Mucosa of gallbladder (tissue), 1 donor: ENCODE results near the gene BEST1. TPM values are rescaled to one million over a fixed set of nuclear protein-coding genes. Genes with fewer than 3 reads are reported as not detected.

Experiments
- DNase-seq: peaks from one replicate; pipeline ENCODE4 v3.0.0-alpha.2; 2020; ENCODE audit warnings: low spot score
- total RNA-seq: library from RNA; stranded (reverse); gene quantifications from one replicate; pipeline ENCODE4 v1.2.1, GENCODE V29; 2021
- donor health status: DM: no; HTN: no; CAD: no.

BEST1 gene
- total RNA-seq: 2.8 TPM

DNA sequence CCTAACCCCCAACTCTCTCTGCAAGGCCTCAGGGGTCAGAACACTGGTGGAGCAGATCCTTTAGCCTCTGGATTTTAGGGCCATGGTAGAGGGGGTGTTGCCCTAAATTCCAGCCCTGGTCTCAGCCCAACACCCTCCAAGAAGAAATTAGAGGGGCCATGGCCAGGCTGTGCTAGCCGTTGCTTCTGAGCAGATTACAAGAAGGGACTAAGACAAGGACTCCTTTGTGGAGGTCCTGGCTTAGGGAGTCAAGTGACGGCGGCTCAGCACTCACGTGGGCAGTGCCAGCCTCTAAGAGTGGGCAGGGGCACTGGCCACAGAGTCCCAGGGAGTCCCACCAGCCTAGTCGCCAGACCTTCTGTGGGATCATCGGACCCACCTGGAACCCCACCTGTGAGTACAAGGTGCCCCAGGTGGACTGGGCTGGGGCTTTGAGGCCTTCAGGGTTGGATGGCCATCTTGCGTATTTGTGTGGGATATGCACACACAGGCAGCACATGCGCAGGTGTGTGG is at the start of gene BEST1:
TSS of gene BEST1 (plus strand) at position 317 of the 513 bp plus-strand sequence. CDS start 1,456 bp downstream, outside the sequence.
- DNase-seq: no peak

DNA sequence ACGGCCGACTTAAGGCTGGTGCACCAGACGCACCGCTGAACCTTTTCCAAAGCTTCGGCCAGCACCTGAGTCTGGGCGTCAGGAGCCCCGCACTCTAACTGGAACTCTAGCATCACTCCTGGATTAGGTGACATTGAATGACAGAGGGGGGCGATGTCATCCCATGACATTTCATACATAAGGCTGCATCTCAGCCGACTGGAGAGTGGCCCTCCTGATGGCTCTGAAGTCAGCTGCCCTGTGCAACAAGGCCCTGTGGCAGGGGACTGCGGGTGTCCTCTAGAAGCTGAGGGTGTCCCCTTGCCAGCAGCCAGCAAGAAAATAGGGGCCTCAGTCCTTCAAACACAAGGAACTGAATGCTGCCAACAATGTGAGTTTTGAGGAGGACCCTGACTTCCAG is 48.8 kb upstream of the BEST1 start:
- no peak for DNase-seq

DNA sequence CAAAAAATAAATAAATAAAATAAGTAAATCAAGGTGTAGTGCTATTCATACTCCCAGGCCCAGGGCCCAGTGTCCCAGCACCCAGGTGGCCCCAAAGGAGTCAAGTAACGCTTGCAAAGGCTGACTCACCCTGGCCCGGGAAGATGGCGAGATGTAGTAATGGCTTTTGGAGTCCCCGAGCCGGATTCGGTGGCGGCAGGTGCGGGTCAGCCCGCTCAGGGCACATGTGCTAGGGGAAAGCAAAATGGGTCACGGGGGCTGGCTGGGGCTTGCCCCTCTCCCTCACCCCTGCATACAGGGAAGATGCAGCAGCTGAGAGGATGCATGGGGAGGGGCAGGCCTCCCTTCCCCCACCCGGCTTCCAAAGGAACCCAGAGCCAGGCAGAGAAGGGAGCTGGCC is 47.8 kb upstream of the BEST1 start:
- no peak for DNase-seq

DNA sequence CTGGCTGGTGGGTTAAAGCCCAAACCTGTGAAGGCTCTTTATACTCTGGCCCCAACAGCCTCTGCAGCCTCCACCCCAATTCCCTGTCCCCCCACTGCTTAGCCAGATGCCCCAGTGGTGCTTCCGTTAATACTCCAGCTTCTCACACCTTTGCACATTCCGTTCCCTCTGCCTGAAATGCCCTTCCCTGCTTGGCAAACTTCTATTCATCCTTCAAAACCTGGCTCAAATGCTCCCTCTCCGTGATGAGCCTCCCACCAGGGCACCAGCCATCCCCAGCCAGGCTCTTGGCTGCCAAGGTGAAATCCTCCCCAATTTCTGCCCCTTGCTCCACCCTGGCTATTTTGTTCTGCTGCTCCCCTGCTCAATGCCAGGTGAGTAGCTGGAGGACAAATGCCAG is 46.3 kb upstream of the BEST1 start:
- no peak for DNase-seq

DNA sequence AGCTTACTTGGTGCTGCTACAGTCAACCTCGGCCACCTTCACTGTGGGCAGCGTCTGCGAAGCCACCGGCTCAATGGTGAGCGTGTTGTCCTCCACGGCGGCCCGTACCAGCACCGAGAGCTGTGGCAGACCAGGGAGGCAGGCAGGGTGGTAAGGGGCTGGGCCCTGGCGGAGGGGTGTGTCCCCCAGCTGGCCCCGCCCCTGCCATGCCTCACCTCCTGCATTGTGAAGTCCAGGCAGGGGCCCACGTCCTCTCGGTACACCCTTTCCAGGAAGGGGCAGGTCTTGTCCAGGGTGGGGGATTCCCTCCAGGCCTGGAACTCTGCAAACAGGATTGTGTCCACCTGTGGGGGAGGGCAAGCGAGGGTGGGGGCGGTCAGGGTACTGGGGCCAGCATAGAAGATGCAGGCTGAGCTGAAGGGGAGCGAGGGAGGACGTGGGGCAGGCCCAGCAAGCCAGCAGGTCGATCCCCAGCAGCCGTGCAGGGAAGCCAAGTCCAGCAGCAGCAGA is 45.6 kb upstream of the BEST1 start:
- peak; percentile 35 for DNase-seq

DNA sequence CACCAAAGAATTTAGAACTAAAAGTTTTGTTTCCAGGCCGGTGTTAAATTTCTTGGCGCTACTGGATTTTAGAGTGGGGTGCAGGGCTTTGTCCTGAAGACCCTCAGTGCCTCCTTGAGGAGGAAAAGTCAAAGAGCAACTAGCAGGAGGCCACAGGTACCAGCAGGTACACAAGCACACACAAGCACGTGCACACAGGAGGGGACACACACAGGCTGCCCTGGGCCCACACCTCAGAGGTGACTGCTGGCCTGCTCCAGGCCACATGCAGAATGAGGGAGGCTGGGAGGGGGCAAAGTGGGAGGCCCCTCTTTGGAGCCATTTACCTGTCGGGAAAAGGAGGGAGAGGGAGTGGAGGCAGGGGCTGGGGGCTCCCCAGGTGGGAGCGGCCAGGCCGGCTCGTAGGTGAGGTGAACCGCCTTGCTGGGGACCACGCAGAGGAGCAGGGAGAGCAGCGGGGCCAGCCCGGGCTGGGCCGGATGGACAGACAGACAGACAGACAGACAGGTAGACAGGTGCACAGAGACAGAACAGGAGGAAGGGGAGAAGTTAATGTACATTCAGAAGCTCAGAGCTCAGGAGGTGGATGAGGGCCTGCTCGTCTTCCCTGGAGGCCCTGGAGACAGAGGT is 45.0 kb upstream of the BEST1 start:
- no peak for DNase-seq

DNA sequence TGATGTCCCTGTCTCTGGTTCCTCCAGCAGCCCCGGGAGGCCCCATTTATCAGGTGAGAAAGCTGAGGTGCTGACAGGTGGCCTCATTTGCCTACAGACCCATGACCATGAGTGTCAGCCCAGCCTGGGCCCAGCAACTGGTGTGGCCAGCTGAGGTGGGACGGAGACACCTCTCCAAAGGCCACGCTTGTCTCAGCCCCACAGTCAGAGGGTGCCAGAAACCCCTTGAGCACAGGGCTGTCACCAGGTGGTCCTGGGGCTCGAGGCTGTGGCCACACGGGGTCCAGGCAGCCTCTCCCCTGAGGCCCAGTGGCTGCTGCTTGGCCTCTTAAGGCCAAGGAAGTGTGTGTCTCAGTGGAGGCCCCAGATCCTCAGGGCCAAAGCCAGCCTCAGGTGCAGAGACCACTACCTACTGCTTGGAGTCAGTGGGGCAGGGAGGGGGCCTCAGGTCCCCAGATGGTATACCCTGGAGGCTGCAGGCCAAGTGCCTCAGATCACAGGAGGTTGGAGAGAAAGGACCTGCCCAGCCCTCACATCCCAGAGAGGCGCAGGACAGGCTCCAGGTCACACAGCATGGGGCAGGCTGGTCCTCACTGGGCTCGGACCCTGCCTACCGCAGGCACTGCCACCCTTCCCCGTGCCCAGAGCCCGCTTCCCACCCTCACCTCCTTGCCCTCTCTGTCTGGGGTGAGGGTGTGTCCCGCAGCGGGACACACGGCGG is 44.2 kb upstream of the BEST1 start:
- no peak for DNase-seq

DNA sequence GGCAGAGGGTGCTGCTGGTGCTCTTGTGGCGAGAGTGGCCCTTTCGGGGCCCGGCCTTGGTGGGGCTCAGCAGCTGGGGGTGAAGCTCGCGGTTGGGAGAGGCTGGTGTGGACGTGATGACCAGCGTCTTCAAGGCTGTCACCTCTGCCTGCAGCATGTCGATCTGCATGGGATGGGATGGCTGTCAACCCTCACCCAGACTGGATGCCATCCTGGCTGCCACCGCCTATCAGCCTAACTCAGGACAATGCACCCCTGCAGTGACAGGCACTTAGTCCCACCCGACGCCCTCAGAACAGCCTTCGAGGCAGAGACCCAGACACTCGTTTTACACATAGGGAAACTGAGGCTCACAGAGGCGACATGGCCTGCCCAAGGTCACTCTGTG is 43.6 kb upstream of the BEST1 start:
- no peak for DNase-seq

DNA sequence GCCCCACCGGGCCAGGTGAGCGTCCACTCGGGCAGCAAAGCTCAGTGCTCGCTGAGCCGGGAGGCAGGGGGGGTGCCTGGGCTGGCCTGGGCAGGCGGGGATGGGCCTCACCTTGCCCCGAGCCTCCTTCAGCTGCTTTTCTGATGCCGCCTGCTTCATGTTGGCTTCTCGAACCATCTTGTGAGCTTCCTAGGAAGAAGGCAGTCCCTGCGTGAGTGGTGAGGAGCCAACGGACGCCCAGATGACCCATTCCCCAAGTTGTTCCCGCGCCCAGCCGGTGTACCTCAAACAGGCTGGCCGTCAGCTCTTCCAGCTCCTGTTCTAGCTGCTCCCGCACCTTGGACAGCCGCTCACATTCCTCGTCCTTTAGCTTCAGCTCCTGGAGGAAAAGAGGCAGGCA is 42.9 kb upstream of the BEST1 start:
- DNase-seq: no peak

DNA sequence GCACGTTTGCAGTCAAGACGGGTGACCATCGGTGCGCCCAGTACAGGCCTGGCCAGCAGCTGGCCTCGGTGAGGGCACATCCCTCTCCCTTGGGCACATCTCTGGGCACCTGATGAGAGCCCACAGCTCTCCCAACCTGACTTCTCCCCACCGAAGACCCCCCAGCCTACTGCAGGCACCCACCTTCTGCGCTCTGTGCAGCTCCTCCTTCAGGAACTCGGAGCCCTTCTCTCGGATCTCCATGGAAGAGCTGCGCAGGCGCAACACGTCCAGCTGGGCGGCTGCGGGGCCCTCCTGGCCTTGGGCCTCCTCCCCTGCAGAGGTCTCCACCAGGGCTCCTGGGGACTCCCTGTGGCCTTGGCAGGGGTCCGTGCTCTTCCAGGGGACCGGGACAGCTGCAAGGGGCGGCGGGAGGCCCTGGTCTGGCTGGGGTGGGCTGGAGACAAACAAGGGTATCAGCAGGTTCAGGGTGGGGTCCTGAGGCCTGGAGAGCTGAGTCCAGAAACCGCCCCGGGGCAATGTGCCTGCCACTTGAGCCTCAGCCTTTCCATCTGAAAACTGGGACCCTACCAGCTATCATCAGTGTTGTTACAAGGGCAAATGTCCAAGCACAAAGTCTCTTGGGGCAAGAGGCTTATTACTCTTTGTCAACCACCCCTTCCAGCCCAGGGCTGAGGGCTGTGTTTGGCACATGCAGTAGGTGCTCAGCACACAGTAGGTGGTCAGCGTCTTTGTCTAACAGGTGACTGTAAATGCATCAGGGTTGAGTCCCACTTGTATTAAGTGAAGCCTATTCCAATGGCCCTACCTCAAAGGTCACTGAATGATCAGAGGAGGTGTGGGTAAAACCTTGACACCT is 42.1 kb upstream of the BEST1 start:
- no peak for DNase-seq

DNA sequence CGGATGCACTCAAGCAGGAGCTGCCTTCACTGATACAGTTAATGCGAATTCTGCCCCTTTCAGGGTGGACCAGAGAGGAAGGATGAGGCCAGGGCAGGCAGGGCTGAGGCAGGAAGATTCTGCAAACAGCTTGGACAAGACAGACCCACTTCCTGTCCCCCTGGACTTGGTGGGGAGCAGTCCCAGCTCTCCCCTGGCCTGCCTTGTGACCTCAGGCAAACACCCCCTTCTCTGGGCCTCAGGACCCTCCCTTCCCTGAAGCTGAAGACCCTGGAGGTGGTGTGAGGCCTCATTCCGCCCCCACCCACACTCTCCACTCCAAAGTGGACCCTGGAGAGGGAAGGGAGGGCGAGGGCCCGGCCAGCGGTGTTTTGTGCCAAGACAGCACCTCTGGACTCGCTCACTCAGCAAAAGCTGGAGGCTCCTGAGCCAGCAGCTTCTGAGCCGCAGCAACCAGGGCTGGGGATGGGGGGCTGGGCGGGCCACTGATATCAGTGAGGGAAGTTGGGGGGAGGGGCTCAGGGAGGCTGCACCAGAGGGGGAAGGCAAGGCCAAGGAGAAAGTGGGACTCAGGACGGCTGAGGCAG is 41.3 kb upstream of the BEST1 start:
- DNase-seq: peak; percentile 51

DNA sequence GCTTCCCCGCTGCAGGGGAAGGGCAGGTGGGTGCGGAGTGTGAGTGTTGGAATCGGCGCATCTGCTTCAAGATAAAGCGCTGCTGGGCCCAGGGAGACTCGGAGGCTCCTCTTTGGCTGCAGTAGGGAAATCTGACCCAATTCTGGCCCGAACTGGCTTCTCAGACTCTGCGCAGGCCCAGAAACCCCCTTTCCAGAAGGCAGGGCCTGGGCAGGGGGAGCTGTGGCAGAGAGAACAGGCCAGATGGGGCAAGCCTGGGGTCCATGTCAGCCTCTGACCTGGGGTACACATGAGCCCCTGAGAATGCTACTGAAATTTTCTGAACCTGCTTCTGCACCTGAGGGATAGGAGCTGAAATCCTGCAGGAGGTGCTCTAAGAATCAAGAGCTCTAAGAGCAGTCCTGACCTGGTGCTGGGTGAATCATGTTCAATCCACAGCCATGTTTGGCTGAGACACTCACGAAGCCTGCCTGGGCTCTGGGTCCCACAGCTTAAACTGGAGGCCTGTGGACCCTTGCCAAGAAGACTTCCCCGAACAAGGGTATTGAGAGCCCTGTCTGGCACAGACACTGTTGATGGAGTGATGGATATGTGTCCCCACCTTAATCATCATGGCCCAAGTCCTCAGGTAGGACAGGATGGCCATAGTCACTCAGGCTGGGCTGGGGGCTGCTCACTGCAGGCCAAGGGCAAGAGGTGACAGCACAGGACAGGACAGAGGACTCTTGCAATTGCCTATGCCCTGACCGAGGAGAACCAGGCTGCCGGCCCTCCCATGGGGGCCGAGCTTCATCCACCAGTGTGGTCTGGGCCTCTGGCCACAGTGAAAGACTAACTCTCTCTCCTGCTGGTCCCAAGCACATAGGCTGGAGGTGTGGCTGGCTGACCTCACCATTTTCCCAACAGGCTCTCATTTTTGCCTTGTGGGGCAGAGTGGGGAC is 39.7 kb upstream of the BEST1 start:
- DNase-seq: no peak

DNA sequence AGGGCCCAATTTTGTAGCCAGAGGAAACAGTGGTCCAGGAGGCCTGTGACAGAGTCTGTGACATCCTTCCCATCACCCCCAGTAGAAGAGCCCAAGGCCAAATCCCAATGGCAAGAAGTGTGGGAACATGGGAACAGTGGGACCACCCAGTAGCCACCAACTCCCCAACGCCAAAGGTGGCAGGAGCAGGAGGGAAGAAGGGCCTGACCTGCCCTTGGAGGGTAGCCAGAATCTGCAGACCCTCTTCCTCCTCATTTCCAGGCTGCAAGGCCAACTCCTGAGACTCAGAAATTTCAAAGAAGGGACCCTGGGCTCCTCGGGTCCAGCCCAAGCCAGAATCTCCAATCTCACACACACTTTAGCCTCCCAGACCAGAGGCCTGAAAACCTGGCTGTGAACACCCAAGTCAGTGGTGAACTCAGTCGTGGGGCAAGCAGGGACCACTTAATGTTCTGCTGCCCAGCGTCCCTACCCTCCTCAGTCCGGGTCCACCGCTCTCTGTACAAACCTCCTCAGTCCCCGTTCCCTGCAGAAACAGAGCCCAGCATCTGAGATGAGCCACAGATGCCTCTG is 38.9 kb upstream of the BEST1 start:
- DNase-seq: no peak

DNA sequence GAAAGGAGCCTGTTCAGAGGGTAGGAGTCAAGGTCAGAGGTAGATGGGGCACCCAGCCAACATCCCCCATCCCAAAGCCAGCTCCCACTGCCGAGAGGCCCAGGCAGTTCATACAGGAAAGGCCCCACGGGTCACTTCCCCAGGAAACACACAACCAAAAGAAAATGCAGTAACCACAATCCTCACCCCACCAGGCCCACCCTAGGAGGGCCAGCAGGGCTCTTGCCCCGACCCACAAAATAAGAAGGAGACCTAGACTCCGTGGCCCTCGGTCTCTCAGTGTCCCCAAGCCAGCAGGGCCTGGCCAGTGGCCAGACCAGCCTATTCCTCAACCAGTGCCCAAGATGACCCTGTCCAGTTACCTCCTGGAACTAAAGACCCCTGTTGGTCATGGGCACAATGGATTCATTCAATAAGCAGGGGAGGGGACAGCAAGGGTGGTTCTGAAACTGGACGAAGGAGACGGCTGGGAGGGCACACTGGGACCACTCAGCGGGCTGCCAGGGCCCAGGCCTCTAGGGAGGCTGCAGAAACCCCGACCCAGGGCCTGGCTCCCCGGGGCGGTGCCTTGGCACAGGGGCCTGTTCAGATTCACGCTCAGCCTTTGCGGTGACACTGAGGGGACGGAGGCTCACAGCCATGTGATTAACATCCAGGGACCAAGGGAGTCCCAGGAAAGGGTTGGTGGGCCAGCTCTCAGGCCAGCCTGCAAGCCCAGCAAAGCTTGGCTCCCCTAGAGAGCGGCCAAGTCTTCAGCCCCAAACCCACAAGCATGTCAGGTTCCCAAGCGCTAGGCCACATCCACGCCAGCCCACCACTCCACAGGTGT is 38.2 kb upstream of the BEST1 start:
- DNase-seq: no peak

DNA sequence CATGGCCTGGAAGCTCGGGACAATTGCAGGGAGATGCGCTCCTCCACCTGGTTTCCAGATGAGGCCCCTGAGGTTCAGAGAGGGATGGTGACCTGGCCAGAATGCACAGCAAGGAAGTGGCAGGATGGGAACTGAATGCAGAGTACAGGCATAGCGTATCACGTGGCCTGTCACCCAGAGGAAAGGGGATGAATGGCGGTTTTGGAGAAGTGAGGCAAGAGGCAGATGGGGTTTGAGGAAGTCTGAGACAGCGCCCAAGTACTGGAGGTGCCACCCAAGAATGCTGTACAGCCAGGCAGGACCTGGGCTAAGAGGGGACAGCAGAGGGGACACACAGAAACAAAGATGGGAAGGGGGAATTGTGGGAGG is 37.6 kb upstream of the BEST1 start:
- no peak for DNase-seq

DNA sequence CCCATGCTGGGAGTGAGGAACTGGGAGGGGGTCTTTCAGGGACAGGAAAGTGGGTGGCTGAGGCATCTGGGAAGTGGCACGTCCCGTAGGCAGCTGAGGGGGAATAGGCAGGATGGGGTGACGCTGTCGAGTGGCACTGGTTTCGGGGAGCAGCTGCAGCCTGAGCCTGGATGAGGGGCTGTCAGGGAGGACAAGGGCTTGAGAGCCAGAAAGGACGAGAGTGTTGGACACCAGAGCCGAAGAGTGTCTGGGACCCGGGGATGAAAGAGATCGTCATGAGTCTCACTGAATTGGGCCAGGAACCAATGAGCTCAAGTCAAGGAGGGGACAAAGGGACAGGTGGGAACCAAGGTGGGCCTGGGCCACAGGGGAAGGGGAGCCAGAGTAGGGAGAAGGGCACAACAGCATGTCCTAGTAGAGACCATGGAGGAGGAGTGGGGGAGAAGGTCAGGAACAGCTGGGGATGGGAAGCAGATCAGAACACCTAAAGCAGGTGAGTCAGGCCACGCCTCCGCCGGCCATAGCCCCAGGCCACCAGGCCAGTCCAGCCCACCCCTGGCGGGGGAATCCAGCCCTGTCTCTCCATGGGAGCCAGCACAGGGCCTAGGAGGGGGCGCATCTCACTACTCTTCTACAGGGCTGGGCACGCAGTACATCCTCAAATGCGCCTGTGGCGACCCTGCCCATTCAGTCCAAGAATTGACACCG is 37.0 kb upstream of the BEST1 start:
- DNase-seq: no peak

DNA sequence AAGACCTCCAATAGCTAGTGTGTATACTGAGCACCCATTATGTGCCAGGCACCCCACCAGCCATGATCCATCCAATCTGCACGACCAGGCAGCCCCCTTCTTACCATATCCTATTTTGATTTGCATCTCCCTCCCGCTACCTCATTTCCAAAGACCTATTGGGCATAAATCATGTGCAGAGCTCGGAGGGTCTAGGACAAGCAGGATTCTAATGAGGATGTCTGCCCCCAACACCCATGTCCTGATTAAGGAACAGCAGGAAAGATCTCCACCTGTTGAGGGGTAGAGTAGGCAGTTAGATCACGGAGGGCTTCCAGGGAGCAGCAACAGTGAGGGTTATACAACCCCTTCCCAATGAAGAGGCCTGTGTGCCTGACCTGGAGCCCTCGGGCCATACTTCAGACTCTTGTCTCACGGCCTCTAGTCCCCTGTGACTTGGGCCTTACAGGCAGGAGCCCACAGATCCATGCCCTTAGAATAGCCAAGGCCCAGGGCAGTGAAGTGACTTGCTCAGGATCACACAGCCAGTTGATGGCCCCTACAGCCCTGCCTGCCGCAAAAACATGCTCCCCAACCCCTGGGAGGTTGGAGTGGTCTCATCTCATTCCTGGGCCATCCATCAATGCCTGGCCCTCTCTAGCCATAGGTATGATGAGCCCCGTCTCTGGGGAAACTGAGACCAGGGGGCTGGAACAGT is 36.3 kb upstream of the BEST1 start:
- no peak for DNase-seq

DNA sequence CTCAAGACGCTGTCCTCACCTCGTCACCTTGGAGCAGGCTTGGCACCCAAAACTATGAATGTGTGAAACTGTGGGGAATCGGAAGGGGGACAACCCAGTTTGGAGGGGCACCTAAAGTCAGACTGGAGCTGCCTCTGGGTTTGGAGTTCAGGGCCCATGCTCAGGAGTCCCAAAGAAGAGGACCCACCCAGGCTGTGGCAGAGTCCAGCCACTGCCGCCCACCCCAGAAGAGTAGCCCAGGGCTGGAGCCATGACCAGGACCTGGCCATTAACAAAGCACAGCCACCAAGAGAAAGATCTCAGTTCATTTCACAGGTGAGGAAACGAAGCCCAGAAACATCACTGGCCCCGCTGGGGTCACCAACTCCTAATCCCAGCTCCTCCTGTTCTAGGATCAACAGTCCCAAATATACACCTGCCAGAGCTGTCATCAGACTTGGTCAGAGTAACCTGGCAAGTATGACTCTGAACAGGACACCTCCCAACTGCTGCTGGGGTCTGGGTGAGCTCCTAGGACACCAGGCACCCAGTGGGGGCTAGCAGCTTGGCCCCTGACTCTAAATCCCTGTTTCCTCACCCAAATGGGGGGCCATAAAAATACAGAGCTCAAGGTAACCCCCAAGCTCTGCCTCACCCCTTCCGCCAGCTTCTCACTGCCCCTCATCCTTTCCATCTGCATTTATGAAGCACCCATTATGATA is 35.5 kb upstream of the BEST1 start:
- DNase-seq: no peak
